ENCODE results near the gene STARD13. TPM values are rescaled to one million over a fixed set of nuclear protein-coding genes. Genes with fewer than 3 reads are reported as not detected.

STARD13 gene
- total RNA-seq, 1 experiment from 2014 or later = 26.6 TPM

GRCh38 chr13:33318037-33318436, 32.5 kb upstream of the STARD13 start:
- Histone ChIP-seq H3K4me2 (ENCODE audit: low read length) (no peak overlapping the region), H3K4me3 (ENCODE audit: low read length) (no peak overlapping the region), H3K9me2 (replicated peaks; ENCODE audit: low read length) (no peaks in the 10 kb centered on the region), H3K4me1 (ENCODE audit: insufficient read depth, low read length) (no peaks in the 10 kb centered on the region), H3K79me2 (ENCODE audit: low read length) (peaks cover 15% of the 10 kb centered on the region; the same call in 1 of the 2 replicates), H3K36me3 (ENCODE audit: low read depth, low read length) (peaks cover 2% of the 10 kb centered on the region; the same call in 1 of the 2 replicates), H4K20me1 (ENCODE audit: low read length) (no peaks in the 10 kb centered on the region), H3K27me3 (ENCODE audit: low read length) (no peaks in the 10 kb centered on the region), H3K9me3 (ENCODE audit: low read length) (no peaks in the 10 kb centered on the region), H3K27ac (ENCODE audit: low read length) (peak overlapping the region; percentile 42), H3F3A (ENCODE audit: low read length, unreplicated experiment) (no peaks in the 10 kb centered on the region), H3K9ac (ENCODE audit: low read length) (no peak overlapping the region), H2AFZ (ENCODE audit: low read length) (no peak overlapping the region)
- CTCF ChIA-PET = no interaction called here
- ATAC-seq (peak; percentile 40; the same call in 1 of the 2 replicates), DNase-seq (peak; percentile 21)
- intact Hi-C loops (cut with micrococcal nuclease) = no loop called here
- TF ChIP-seq CTCF (conservative IDR thresholded peaks at IDR 0.05; ENCODE audit: low read depth, low read length) = no peak
- no peak for TF ChIP-seq EZH2phosphoT487 (IDR thresholded peaks at IDR 0.05; ENCODE audit: borderline replicate concordance, low read length)
- TF ChIP-seq EZH2 (IDR thresholded peaks at IDR 0.05; ENCODE audit: low read length, unreplicated experiment) = no peak
- POLR2A ChIA-PET (ENCODE audit: unreplicated experiment) = no interaction called here
- no TSS peak for BruUV-seq (replicated peaks)

GRCh38 chr13:33316890-33317289, 31.3 kb upstream of the STARD13 start:
- peaks cover 15% of the 10 kb centered on the region; the same call in 1 of the 2 replicates for H3K79me2 ChIP-seq (ENCODE audit: low read length)

More at GRCh38 chr13:33316890-33317289, 31.3 kb upstream of the STARD13 start:
- no peak overlapping the region for H3K27ac ChIP-seq (ENCODE audit: low read length)
- DNase-seq (no peak), ATAC-seq (no peak)
- BruUV-seq (replicated peaks) = no TSS peak
- no peaks in the 10 kb centered on the region for H3K9me3 ChIP-seq (ENCODE audit: low read length)
- ChIA-PET POLR2A (ENCODE audit: unreplicated experiment) (no interaction called here), CTCF (no interaction called here)
- TF ChIP-seq EZH2phosphoT487 (IDR thresholded peaks at IDR 0.05; ENCODE audit: borderline replicate concordance, low read length) = no peak
- TF ChIP-seq EZH2 (IDR thresholded peaks at IDR 0.05; ENCODE audit: low read length, unreplicated experiment) = no peak
- no peak for TF ChIP-seq CTCF (conservative IDR thresholded peaks at IDR 0.05; ENCODE audit: low read depth, low read length)
- H3K36me3 ChIP-seq (ENCODE audit: low read depth, low read length) = peaks cover 2% of the 10 kb centered on the region; the same call in 1 of the 2 replicates
- intact Hi-C loops (cut with micrococcal nuclease) = no loop called here
- H4K20me1 ChIP-seq (ENCODE audit: low read length) = no peaks in the 10 kb centered on the region
- no peaks in the 10 kb centered on the region for H3F3A ChIP-seq (ENCODE audit: low read length, unreplicated experiment)
- no peaks in the 10 kb centered on the region for H3K4me1 ChIP-seq (ENCODE audit: insufficient read depth, low read length)
- H3K27me3 ChIP-seq (ENCODE audit: low read length) = no peaks in the 10 kb centered on the region
- no peak overlapping the region for H3K4me2 ChIP-seq (ENCODE audit: low read length)
- H3K9ac ChIP-seq (ENCODE audit: low read length) = no peak overlapping the region
- no peaks in the 10 kb centered on the region for H3K9me2 ChIP-seq (replicated peaks; ENCODE audit: low read length)
- no peak overlapping the region for H2AFZ ChIP-seq (ENCODE audit: low read length)
- no peak overlapping the region for H3K4me3 ChIP-seq (ENCODE audit: low read length)
